Endothelial cell of umbilical vein (primary cell): Measurements from ENCODE around the gene PYM1. TPM values are rescaled to one million over a fixed set of nuclear protein-coding genes. Genes with fewer than 3 reads are reported as not detected.

Experiments
- BruUV-seq: library from RNA; stranded (reverse); fragments of 400-500 nt; replicated peaks from 2 replicates; lab custom pipeline; 2021; lab: Mats Ljungman, UMichigan
- CTCF ChIA-PET: fragments of 300-600, 350-600 bp; sonication (Branson Sonifier 250); formaldehyde crosslinking; loops from one replicate; lab custom pipeline; 2021; ENCODE audit warnings: antibody characterized with exemption, inconsistent platforms; lab: Charles Lee
- POLR2A ChIA-PET: fragments of 300-600, 350-600 bp; sonication (Branson Sonifier 250); formaldehyde crosslinking; loops from one replicate; lab custom pipeline; 2021; ENCODE audit warnings: antibody characterized with exemption, inconsistent platforms; lab: Charles Lee
- DNase-seq: peaks from one replicate; pipeline ENCODE4 v3.0.0-alpha.2; 2011; ENCODE audit warnings: low read depth, low spot score
- FAIRE-seq: peaks from 2 replicates; lab custom pipeline; 2011; peaks lifted over from hg19 to GRCh38; lab: Jason Lieb, UNC
- H2AFZ ChIP-seq: 2 replicates; pipeline ENCODE4 v1.6.0; 2012; ENCODE audit warnings: low read depth, low read length, control low read depth, inconsistent platforms
- H3K27ac ChIP-seq: 2 replicates; pipeline ENCODE4 v1.5.1; 2011; ENCODE audit warnings: low read depth, mild to moderate bottlenecking, control low read depth, low read length, moderate library complexity; ENCODE audit not compliant: insufficient read depth
- H3K27me3 ChIP-seq, 2 experiments: 2 replicates each; pipeline versions ENCODE4 v1.6.0 to v1.6.1; 2011; ENCODE audit warnings: low read length in 2 of 2, mixed read lengths in 1 of 2; ENCODE audit not compliant: control insufficient read depth in 2 of 2, insufficient read depth in 2 of 2
- H3K36me3 ChIP-seq, 2 experiments: 2 replicates in 1 of 2; 3 replicates in 1 of 2; pipeline ENCODE4 v1.5.1; 2011; ENCODE audit warnings: low read length in 2 of 2, mild to moderate bottlenecking in 1 of 2, moderate library complexity in 1 of 2; ENCODE audit not compliant: control insufficient read depth in 2 of 2, insufficient read depth in 2 of 2; ENCODE audit errors: extremely low read depth in 1 of 2
- H3K4me1 ChIP-seq: 3 replicates; pipeline ENCODE4 v1.5.1; 2011; ENCODE audit warnings: mild to moderate bottlenecking, low read length; ENCODE audit not compliant: control insufficient read depth, insufficient read depth; ENCODE audit errors: extremely low read depth
- H3K4me2 ChIP-seq: 2 replicates; pipeline ENCODE4 v1.6.1; 2011; ENCODE audit warnings: low read length, control low read depth, mixed read lengths; ENCODE audit not compliant: insufficient read depth
- H3K4me3 ChIP-seq, 3 experiments: fragments of 200-600 bp in 1 of 3; sonication (generic), shearing (Covaris generic) in 1 of 3; replicated peaks in 1 of 3; 2 replicates each; pipeline ENCODE4 v1.5.1; 2011 to 2016; ENCODE audit warnings: control low read depth in 3 of 3, low read length in 3 of 3, mild to moderate bottlenecking in 2 of 3, inconsistent platforms in 1 of 3, low read depth in 1 of 3, moderate library complexity in 1 of 3; ENCODE audit not compliant: insufficient read depth in 1 of 3
- H3K79me2 ChIP-seq: 2 replicates; pipeline ENCODE4 v1.6.0; 2012; ENCODE audit warnings: low read length, inconsistent platforms; ENCODE audit not compliant: control insufficient read depth, insufficient read depth
- H3K9ac ChIP-seq: replicated peaks from 2 replicates; pipeline ENCODE3; 2011; ENCODE audit warnings: low read length, control low read depth; ENCODE audit not compliant: insufficient read depth; ENCODE audit errors: extremely low read depth
- H3K9me1 ChIP-seq: replicated peaks from 3 replicates; pipeline ENCODE4 v1.6.0; 2011; ENCODE audit warnings: mild to moderate bottlenecking, low read length; ENCODE audit not compliant: control insufficient read depth, insufficient read depth; ENCODE audit errors: extremely low read depth
- H3K9me3 ChIP-seq: replicated peaks from 2 replicates; pipeline ENCODE4 v1.5.1; 2012; ENCODE audit warnings: low read length, inconsistent platforms; ENCODE audit not compliant: control insufficient read depth, insufficient read depth
- H4K20me1 ChIP-seq: replicated peaks from 2 replicates; pipeline ENCODE3; 2011; ENCODE audit warnings: mild to moderate bottlenecking, low read length; ENCODE audit not compliant: control insufficient read depth, insufficient read depth; ENCODE audit errors: extremely low read depth
- EZH2 ChIP-seq: IDR thresholded peaks from 2 replicates; pipeline ENCODE4 v1.6.1; 2012; ENCODE audit warnings: borderline replicate concordance, low read depth, mild to moderate bottlenecking, moderate library complexity, low read length, inconsistent platforms; ENCODE audit not compliant: severe bottlenecking
- FOS ChIP-seq: IDR thresholded peaks from 2 replicates; pipeline ENCODE4 v1.6.1; 2011; ENCODE audit warnings: mild to moderate bottlenecking, low read length, moderate library complexity, borderline replicate concordance; ENCODE audit not compliant: insufficient read depth
- GATA2 ChIP-seq: IDR thresholded peaks from 2 replicates; pipeline ENCODE4 v1.7.0; 2011; ENCODE audit warnings: low read depth, mild to moderate bottlenecking, moderate library complexity, mixed read lengths, low read length; ENCODE audit not compliant: insufficient read length, insufficient read depth
- JUN ChIP-seq: IDR thresholded peaks from 2 replicates; pipeline ENCODE4 v1.6.1; 2011; ENCODE audit warnings: borderline replicate concordance, low read depth; ENCODE audit not compliant: insufficient read length, insufficient read depth
- MYC ChIP-seq: IDR thresholded peaks from one replicate; pipeline ENCODE4 v1.6.1; 2011; ENCODE audit warnings: mild to moderate bottlenecking, low read depth, low read length
- POLR2A ChIP-seq: IDR thresholded peaks from 2 replicates; pipeline ENCODE4 v1.6.1; 2012; ENCODE audit warnings: low read depth, mild to moderate bottlenecking, control low read depth, low read length
- POLR2AphosphoS5 ChIP-seq: IDR thresholded peaks from 2 replicates; pipeline ENCODE4 v1.6.1; 2012; ENCODE audit warnings: low read depth, mild to moderate bottlenecking, control low read depth, low read length, moderate library complexity; ENCODE audit not compliant: insufficient read depth
- dilution Hi-C: fragments of 300-500 bp; cut with MboI; formaldehyde crosslinking; loops from one replicate; pipeline ENCODE4 v1.15.0; 2019; ENCODE audit warnings: low sequenced_read_pairs; ENCODE audit not compliant: extremely low pct_ligation_motif_present
- intact Hi-C: fragments of 100-400 bp; cut with micrococcal nuclease; formaldehyde crosslinking; loops from one replicate; pipeline ENCODE4 v1.10.0; 2022
- polyA plus RNA-seq, 4 experiments: library from polyadenylated mRNA; depleted of rRNA in 3 of 4; stranded (reverse) in 3 of 4; unstranded in 1 of 4; fragments of >200 nt; gene quantifications; 2 replicates each; pipeline versions ENCODE4 v1.2.1 to v1.2.3, GENCODE V29; 2011 to 2012; ENCODE audit warnings: missing spikeins in 1 of 4
- total RNA-seq: library from RNA; stranded (reverse); gene quantifications from 2 replicates; pipeline ENCODE4 v1.2.3, GENCODE V29; 2021
- TF ChIP-seq, protein P1 (sequence below): IDR thresholded peaks from 2 replicates; pipeline ENCODE4 v1.6.1; 2011; ENCODE audit not compliant: insufficient read depth, insufficient read length
- TF ChIP-seq, protein P2 (sequence below), 2 donors: IDR thresholded peaks; 1 replicate in 1 of 2; 2 replicates in 1 of 2; pipeline ENCODE4 v1.5.1; 2011; ENCODE audit warnings: low read length in 2 of 2, mild to moderate bottlenecking in 2 of 2, moderate library complexity in 2 of 2, control low read depth in 1 of 2, inconsistent platforms in 1 of 2, low read depth in 1 of 2; ENCODE audit not compliant: insufficient read depth in 1 of 2; ENCODE audit errors: extremely low read depth in 1 of 2

PYM1 gene
- total and polyA plus RNA-seq, 2 donors (not counting 3 experiments of a cell fraction or from before 2014, with no cell fraction given), result 18.7 to 23.5 TPM

DNA sequence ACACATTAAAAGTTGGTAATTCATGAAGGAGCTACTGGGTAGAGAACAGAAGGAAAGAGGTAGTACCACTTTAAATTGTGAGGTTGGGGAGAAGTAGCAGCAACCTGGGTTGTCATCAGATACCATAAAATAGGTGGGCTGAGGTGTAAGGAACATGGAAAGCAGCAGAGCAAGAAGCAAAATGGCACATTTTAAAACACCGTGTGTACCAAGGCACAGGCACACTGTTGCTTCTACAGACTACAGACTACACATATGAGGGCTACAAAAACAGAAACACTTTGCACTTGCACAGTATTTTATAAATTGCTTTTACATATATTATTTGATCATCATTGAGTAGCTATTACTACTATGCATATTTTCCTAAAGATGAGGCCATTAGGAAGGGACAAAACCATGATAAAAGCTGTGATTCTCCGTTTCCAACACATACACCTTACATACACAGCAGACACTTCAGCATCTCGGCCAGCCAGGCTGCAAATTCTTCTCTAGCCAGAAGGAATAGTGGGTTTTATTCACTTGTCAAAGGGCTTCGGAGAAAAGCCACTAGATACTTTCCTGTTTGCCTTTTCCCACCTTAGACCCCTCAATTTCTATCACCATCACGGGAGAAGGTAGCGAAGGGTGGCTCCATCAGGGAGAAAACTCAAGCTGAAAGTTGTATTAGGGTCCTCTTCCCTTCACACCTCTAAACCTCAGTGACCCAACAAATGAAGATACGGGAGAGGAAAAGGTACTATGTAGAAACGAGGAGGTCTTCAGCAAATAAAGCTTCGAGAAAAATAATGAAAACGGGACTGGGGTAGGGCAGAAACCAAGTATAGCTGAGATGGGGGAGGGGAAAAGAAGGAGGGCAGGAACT is 1.6 kb downstream of the PYM1 start:
- FAIRE-seq (peak; percentile 57), DNase-seq (no peak)
- H3K9me1 ChIP-seq, result no peaks in the 10 kb centered on the region
- H3K27me3 ChIP-seq, result no peaks in the 10 kb centered on the region
- ChIA-PET POLR2A (interaction anchor here (1.3 to 3.9 kb wide), 2 partner anchors 47 to 96 kb away, joined by 3 to 15 read pairs; partner anchors contain the start of genes DNAJC14 and RAB5B), CTCF (interaction anchor here (0.9 to 3.9 kb wide), 12 partner anchors 9 to 187 kb away, joined by 3 to 30 read pairs (median 6); partner anchors contain the start of genes DNAJC14, ORMDL2 and SARNP)
- H3K27ac ChIP-seq, result peak overlapping the region; percentile 40
- dilution Hi-C loops, result no loop called here
- H3K4me2 ChIP-seq, result peak overlapping the region; percentile 89
- H2AFZ ChIP-seq, result peak overlapping the region; percentile 74
- BruUV-seq, result TSS peak; percentile 47
- TF ChIP-seq POLR2A (no peak), POLR2AphosphoS5 (no peak), FOS (no peak), MYC (no peak), JUN (no peak), EZH2 (no peak), GATA2 (no peak)
- TF ChIP-seq, protein P1, sequence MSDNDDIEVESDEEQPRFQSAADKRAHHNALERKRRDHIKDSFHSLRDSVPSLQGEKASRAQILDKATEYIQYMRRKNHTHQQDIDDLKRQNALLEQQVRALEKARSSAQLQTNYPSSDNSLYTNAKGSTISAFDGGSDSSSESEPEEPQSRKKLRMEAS, result no peak
- TF ChIP-seq, protein P2, sequence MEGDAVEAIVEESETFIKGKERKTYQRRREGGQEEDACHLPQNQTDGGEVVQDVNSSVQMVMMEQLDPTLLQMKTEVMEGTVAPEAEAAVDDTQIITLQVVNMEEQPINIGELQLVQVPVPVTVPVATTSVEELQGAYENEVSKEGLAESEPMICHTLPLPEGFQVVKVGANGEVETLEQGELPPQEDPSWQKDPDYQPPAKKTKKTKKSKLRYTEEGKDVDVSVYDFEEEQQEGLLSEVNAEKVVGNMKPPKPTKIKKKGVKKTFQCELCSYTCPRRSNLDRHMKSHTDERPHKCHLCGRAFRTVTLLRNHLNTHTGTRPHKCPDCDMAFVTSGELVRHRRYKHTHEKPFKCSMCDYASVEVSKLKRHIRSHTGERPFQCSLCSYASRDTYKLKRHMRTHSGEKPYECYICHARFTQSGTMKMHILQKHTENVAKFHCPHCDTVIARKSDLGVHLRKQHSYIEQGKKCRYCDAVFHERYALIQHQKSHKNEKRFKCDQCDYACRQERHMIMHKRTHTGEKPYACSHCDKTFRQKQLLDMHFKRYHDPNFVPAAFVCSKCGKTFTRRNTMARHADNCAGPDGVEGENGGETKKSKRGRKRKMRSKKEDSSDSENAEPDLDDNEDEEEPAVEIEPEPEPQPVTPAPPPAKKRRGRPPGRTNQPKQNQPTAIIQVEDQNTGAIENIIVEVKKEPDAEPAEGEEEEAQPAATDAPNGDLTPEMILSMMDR (IDR thresholded peaks at IDR 0.05; ENCODE audit: extremely low read depth in 1 of 2, insufficient read depth in 1 of 2, low read depth in 1 of 2, low read length in 2 of 2), result no peak
- H3K79me2 ChIP-seq, result peaks cover 34% of the 10 kb centered on the region
- H3K9me3 ChIP-seq, result no peaks in the 10 kb centered on the region
- intact Hi-C loops, result loop anchor here (1.0 kb wide), 1 partner anchor 47 kb away; no protein-coding TSS in a partner anchor
- H4K20me1 ChIP-seq, result no peaks in the 10 kb centered on the region
- peak overlapping the region; percentile 55 to 98 (median 81) for H3K4me3 ChIP-seq
- H3K36me3 ChIP-seq, result no peaks in the 10 kb centered on the region
- peaks cover 22% of the 10 kb centered on the region for H3K4me1 ChIP-seq
- H3K9ac ChIP-seq, result peak overlapping the region; percentile 70
